Muscle layer of duodenum (tissue), 2 donors: ENCODE data around the gene CYP4Z1.
"Not testable (repeated sequence)": the region's sequence is repeated elsewhere in the genome, so short reads cannot be mapped to it uniquely, and the experiment has no call there.

Experiments
- H3K27ac ChIP-seq: one replicate; pipeline ENCODE4 v1.7.0; 2013; ENCODE audit warnings: mild to moderate bottlenecking, low read length
- H3K27me3 ChIP-seq: one replicate; pipeline ENCODE4 v1.7.0; 2013; ENCODE audit warnings: low read depth, mild to moderate bottlenecking, control low read depth, low read length
- H3K36me3 ChIP-seq, 2 donors: one replicate each; pipeline ENCODE4 v1.7.0; 2013; ENCODE audit warnings: low read length in 2 of 2, control low read depth in 1 of 2, mild to moderate bottlenecking in 1 of 2; ENCODE audit not compliant: insufficient read depth in 2 of 2, control insufficient read depth in 1 of 2
- H3K4me1 ChIP-seq, 2 donors: one replicate each; pipeline ENCODE4 v1.7.0; 2013; ENCODE audit warnings: low read length in 2 of 2, mild to moderate bottlenecking in 2 of 2, control low read depth in 1 of 2, moderate library complexity in 1 of 2; ENCODE audit not compliant: insufficient read depth in 2 of 2, control insufficient read depth in 1 of 2
- H3K4me3 ChIP-seq, 2 donors: one replicate each; pipeline ENCODE4 v1.7.0; 2013; ENCODE audit warnings: low read length in 2 of 2, low read depth in 1 of 2, mild to moderate bottlenecking in 1 of 2
- H3K9me3 ChIP-seq, 2 donors: one replicate each; pipeline ENCODE4 v1.7.0; 2013; ENCODE audit warnings: low read length in 2 of 2, control low read depth in 1 of 2, mild to moderate bottlenecking in 1 of 2; ENCODE audit not compliant: control insufficient read depth in 1 of 2
- donor health status: healthy.

The CYP4Z1 gene, protein sequence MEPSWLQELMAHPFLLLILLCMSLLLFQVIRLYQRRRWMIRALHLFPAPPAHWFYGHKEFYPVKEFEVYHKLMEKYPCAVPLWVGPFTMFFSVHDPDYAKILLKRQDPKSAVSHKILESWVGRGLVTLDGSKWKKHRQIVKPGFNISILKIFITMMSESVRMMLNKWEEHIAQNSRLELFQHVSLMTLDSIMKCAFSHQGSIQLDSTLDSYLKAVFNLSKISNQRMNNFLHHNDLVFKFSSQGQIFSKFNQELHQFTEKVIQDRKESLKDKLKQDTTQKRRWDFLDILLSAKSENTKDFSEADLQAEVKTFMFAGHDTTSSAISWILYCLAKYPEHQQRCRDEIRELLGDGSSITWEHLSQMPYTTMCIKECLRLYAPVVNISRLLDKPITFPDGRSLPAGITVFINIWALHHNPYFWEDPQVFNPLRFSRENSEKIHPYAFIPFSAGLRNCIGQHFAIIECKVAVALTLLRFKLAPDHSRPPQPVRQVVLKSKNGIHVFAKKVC

DNA sequence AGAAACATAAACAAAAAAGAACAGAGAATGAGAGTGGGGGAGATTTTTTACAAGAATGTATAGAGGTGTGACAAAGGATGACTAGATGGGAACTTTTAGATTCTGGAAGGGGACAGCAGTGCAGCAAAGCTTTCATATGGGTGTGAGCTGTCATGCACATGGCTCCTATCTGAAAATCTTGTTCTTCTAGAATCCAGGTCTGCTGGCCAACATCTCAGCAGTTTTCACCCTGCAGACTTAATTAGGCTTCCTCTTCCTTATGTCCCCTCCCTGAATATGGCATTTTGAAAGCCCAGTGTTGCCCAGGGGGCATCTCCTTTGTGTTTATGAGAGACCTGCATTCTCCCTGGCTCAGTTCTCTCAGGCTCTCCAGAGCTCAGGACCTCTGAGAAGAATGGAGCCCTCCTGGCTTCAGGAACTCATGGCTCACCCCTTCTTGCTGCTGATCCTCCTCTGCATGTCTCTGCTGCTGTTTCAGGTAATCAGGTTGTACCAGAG is at the start of gene CYP4Z1:
CYP4Z1 (plus strand) TSS at position 135 of the 498 bp plus-strand sequence; CDS start at position 395, 260 bp downstream.
- no peak within 1 kb of the TSS for H3K4me3 ChIP-seq
- H3K36me3 ChIP-seq = no peaks in the 10 kb centered on the region
- H3K27ac ChIP-seq = no peak within 1 kb of the TSS
- H3K27me3 ChIP-seq = no peaks in the 10 kb centered on the region
- no peaks in the 10 kb centered on the region for H3K9me3 ChIP-seq
- no peaks in the 10 kb centered on the region for H3K4me1 ChIP-seq

DNA sequence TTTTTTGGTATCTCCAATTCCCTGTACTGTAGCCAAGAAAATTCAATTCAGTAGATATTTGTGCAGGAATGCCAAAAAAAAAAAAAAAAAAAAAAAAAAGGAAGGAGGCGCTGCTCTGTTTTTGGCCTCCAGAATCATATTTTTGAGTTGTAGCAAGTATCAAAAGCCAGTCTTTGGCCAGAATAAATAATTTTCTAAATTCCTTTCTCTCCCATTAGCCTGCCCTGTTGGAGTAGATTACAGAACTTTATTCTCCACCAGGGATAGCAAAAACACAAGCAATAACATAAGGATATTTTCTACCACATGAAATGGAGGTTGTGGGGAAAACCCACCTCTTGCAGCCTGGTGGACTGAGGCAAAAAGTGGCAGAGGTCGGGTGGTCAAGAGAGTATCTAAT is 46.0 kb upstream of the CYP4Z1 start:
- Histone ChIP-seq H3K9me3 (no peaks in the 10 kb centered on the region), H3K27me3 (no peaks in the 10 kb centered on the region), H3K4me3 (no peak overlapping the region), H3K36me3 (no peaks in the 10 kb centered on the region), H3K4me1 (peaks cover 0 to 10% of the 10 kb centered on the region in 2 donors), H3K27ac (no peak overlapping the region)

DNA sequence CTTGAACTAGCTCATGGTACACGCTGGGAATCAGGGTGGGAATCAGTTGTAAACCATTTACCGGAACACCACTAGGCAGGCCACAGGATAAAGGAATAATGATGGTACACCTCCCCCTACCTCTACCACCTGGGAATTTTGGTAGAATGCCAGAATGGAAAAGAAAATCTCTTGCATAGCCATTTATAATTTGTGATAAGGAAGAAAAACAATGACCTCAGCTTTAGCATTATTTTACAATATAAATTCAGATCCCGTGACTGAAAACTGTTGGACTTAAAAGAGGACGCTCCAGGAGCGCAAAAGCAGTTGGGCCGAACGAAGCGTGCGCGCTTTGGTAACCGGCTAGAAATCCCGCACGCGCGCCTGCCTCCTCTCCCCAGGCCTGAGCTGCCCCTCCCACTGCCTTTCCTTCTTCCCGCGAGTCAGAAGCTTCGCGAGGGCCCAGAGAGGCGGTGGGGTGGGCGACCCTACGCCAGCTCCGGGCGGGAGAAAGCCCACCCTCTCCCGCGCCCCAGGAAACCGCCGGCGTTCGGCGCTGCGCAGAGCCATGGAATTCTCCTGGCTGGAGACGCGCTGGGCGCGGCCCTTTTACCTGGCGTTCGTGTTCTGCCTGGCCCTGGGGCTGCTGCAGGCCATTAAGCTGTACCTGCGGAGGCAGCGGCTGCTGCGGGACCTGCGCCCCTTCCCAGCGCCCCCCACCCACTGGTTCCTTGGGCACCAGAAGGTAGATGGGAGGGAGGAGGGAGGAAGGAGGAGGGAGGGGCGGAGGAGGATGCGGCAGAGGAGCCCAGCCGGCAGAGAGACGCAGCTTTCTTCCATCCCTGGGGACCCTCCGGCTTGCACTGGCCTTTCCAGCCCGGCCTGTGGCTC is 43.5 kb upstream of the CYP4Z1 start, which contains the start of gene CYP4X1:
CYP4X1 (plus strand) TSS at position 402 of the 873 bp plus-strand sequence; CDS start at position 551, 149 bp downstream.
- H3K36me3 ChIP-seq = no peaks in the 10 kb centered on the region
- H3K27ac ChIP-seq = no peak within 1 kb of the TSS
- peak within 1 kb of the TSS in 1 of 2 donors; percentile 59 for H3K4me3 ChIP-seq
- no peaks in the 10 kb centered on the region for H3K9me3 ChIP-seq
- H3K27me3 ChIP-seq = no peaks in the 10 kb centered on the region
- H3K4me1 ChIP-seq = peaks cover 0 to 10% of the 10 kb centered on the region in 2 donors

DNA sequence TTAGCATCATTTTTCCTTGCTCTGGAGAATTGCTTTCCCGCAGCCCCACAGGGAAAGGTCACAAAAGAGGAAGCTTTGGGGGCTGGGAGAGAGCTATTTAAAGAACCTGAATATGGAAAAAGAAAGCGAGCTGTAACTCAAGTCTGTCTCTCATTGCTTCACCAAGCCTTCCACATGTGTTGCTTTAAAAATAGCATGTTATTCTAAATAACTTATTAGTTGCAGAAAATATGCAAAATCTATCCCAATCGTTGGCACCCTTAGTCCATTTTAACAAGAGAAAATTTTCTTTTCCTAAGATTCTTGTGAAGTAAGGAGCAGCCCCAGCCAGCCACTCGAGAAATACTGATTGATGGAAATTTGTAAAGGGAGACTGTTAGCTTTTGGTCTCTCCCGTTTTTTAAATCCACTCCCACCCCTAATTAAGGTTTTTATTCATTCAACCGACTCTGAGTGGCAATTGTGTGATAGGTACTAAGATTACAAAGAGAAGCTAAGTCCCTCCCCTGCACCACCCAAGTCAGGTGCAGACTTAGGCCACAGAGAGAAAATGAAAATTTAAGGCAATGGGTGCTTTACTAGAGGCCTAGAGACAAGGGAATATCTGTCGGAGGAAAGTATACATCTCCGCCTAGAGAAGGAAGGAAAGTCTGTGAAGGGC is 42.8 kb upstream of the CYP4Z1 start:
- H3K27me3 ChIP-seq = no peaks in the 10 kb centered on the region

DNA sequence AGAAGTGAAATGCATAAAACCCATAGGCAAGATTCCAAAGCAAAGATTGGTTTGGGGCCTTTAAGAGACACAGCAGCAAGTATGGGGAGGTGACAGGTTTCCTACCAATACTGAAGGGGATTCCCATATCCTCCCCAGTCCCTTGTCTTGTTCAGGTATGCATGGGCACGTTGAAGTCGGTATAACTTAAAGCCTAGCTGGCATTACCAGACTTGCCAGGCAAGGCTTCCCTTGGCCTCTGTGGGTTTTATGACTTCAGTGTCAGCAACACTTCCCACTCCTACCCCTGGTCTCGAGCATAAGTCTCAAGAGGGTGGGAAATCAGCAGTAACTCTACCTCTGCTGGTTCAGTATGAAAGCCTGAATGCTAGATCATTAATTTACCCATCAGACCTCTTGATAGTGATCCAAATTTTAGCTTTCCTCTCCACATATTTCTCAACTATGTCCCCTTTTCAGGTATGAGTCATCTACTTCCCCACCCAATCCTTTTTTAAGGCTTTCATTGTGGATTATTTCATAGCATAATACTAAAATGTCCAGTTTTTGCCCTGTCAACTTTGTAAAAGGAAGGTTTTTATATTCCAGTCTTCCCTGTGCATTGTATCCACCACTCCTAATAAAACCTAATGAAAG is 36.7 kb upstream of the CYP4Z1 start:
- no peaks in the 10 kb centered on the region for H3K9me3 ChIP-seq
- H3K4me1 ChIP-seq = peaks cover 0 to 3% of the 10 kb centered on the region in 2 donors
- H3K36me3 ChIP-seq = no peaks in the 10 kb centered on the region
- H3K4me3 ChIP-seq = no peak overlapping the region
- no peaks in the 10 kb centered on the region for H3K27me3 ChIP-seq
- H3K27ac ChIP-seq = no peak overlapping the region

More for the DNA sequence above, 42.8 kb upstream of the CYP4Z1 start:
- Histone ChIP-seq H3K27ac (no peak overlapping the region), H3K9me3 (no peaks in the 10 kb centered on the region), H3K36me3 (no peaks in the 10 kb centered on the region), H3K4me3 (peak overlapping the region in 1 of 2 donors; percentile 59), H3K4me1 (peaks cover 0 to 10% of the 10 kb centered on the region in 2 donors)

DNA sequence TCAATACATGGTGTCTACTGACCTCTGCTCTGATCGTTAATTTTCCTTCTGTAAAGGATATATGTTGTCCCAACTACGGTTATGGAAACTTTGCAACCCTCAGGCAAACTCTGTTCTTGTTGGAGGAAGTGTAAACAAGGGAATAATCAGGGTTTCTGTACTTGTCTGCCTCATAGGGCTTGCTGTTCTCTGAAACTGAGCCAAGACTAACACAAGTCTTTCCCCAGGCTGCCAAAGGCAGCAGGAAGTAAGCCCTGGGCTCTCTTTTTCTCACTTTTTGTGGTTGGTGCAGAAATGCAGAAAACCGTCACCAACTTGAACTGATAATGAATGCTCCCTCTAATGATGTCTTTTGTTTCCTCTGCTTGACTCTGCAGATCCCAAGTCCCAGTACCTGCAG is 36.0 kb upstream of the CYP4Z1 start:
- H3K27me3 ChIP-seq = no peaks in the 10 kb centered on the region
- H3K9me3 ChIP-seq = no peaks in the 10 kb centered on the region
- H3K27ac ChIP-seq = no peak overlapping the region
- no peak overlapping the region for H3K4me3 ChIP-seq
- H3K36me3 ChIP-seq = no peaks in the 10 kb centered on the region
- H3K4me1 ChIP-seq = peaks cover 0 to 3% of the 10 kb centered on the region in 2 donors

DNA sequence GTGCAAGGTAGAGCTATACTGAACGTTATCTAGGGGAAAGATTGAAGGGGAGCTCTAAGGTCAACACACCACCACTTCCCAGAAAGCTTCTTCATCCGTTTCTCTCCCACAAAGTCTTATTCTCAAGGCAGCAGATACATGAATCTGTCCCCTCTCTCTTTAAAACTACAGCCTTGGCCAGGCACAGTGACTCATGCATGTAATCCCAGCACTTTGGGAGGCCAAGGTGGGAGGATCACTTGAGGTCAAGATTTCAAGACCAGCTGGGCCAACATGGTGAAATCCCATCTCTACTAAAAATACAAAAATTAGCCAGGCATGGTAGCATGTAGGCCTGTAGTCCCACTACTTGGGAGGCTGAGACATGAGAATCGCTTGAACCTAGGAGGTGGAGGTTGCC is 35.4 kb upstream of the CYP4Z1 start:
- peaks cover 0 to 3% of the 10 kb centered on the region in 2 donors for H3K4me1 ChIP-seq
- no peaks in the 10 kb centered on the region for H3K36me3 ChIP-seq
- no peaks in the 10 kb centered on the region for H3K27me3 ChIP-seq
- H3K4me3 ChIP-seq = no peak overlapping the region
- H3K27ac ChIP-seq = no peak overlapping the region
- H3K9me3 ChIP-seq = no peaks in the 10 kb centered on the region

DNA sequence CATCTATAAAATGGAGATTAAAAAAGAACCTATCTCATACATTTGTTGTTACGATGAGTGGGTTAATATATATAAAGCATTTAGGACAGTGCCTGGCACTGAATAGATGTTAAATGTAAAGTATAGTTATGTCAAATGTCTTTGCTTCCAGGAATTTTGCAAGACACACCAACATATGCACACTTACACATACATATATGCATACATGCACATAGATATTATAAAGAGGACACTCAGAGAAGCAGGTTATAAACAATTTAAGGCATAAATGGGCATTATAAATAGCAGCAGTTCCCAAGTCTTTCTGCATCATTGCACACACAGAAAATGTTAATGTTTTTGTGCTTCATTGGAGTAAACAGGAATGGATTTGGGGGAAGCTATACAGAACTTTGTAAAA is 30.3 kb upstream of the CYP4Z1 start:
- no peaks in the 10 kb centered on the region for H3K9me3 ChIP-seq
- no peaks in the 10 kb centered on the region for H3K36me3 ChIP-seq
- H3K4me3 ChIP-seq = no peak overlapping the region
- H3K4me1 ChIP-seq = no peaks in the 10 kb centered on the region
- no peaks in the 10 kb centered on the region for H3K27me3 ChIP-seq
- no peak overlapping the region for H3K27ac ChIP-seq

DNA sequence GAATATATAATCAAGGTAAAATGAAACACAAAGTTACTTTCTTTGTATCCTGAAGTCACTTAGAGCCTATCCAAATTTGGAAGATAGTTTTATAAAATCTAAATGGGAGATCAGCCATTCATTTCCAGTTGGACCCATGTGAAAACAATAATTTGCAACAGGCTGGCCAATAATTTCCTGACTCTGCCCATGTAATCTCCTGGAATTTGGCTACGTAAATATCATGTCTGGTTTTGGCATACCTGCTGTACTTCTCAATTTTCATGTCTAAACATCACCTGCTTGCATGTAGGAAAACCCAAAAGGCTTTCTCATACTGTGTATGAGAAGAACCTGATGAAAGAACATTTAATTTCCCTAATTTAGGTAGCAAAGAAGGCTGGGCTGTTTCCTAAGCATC is 7.7 kb upstream of the CYP4Z1 start:
- H3K9me3 ChIP-seq = peaks cover 0 to 4% of the 10 kb centered on the region in 2 donors
- H3K4me1 ChIP-seq = no peaks in the 10 kb centered on the region
- no peak overlapping the region for H3K27ac ChIP-seq
- H3K27me3 ChIP-seq = no peaks in the 10 kb centered on the region
- H3K36me3 ChIP-seq = no peaks in the 10 kb centered on the region
- no peak overlapping the region for H3K4me3 ChIP-seq

DNA sequence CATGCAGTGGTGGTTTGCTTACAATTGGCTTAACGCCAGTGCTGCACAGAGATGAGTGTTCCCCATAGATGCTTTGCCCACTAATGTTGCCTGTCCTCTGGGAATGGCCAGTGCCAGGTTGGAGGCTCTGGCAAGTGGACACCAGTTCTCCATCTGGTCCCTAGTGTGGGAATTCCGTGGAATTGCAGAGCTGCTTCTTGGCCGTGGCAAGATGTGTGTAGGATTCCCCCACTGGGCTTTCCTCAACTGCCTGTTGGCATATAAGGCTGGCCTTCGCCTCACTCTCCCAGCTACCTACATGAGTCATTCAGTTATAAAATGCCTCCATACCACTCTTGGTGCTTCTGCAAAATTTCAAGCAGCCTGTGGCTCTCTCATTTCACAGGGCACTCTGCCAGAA is 2.0 kb downstream of the CYP4Z1 start:
- not testable (repeated sequence) for H3K27me3 ChIP-seq, H3K4me1 ChIP-seq, H3K36me3 ChIP-seq, H3K9me3 ChIP-seq, H3K27ac ChIP-seq, H3K4me3 ChIP-seq
